Measurements from ENCODE around the gene CACNA2D3. TPM values are rescaled to one million over a fixed set of nuclear protein-coding genes. Genes with fewer than 3 reads are reported as not detected.
A peak's percentile ranks its signal among the peaks of the same experiment; 100 is the strongest.

CACNA2D3 gene
- total and polyA plus RNA-seq, 2 experiments from 2014 or later, result 1.1 to 2.5 TPM

DNA sequence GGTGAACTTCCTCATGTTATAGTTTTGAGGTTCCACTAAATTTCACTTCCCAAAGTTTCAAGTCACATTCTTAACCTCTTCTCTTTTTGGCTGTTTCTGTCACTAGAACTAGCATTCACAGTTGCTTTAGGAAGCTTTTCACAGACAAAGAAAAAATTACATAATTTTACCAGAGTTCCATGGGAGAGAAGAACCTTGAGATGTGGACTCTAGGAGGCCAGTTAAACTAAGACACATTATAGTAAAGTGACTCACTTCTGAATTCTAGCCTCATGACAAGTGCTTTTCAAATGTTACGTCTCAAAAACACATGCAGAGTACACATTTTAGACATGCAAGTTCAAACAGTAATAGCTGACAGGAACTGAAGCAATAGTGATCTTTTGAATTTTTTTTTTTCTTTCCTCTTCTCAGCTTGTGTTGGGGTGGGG, 845.4 kb downstream of the CACNA2D3 start:
- H3K79me2 ChIP-seq, result no peaks in the 10 kb centered on the region
- no peaks in the 10 kb centered on the region for H3K27me3 ChIP-seq
- H3K9me2 ChIP-seq (replicated peaks; ENCODE audit: insufficient read depth), result no peaks in the 10 kb centered on the region
- peak overlapping the region; percentile 68 for H3K27ac ChIP-seq
- H3K4me2 ChIP-seq, result peak overlapping the region; percentile 22
- no peak overlapping the region for H2AFZ ChIP-seq
- no peak for DNase-seq (ENCODE audit: low spot score)
- no peaks in the 10 kb centered on the region for H3K9me3 ChIP-seq (ENCODE audit: low read depth)
- TF ChIP-seq EZH2 (IDR thresholded peaks at IDR 0.05; ENCODE audit: borderline replicate concordance) (no peak), EZH2phosphoT487 (IDR thresholded peaks at IDR 0.05; ENCODE audit: low read depth, severe bottlenecking, unreplicated experiment) (no peak)
- TF ChIP-seq, protein P1, sequence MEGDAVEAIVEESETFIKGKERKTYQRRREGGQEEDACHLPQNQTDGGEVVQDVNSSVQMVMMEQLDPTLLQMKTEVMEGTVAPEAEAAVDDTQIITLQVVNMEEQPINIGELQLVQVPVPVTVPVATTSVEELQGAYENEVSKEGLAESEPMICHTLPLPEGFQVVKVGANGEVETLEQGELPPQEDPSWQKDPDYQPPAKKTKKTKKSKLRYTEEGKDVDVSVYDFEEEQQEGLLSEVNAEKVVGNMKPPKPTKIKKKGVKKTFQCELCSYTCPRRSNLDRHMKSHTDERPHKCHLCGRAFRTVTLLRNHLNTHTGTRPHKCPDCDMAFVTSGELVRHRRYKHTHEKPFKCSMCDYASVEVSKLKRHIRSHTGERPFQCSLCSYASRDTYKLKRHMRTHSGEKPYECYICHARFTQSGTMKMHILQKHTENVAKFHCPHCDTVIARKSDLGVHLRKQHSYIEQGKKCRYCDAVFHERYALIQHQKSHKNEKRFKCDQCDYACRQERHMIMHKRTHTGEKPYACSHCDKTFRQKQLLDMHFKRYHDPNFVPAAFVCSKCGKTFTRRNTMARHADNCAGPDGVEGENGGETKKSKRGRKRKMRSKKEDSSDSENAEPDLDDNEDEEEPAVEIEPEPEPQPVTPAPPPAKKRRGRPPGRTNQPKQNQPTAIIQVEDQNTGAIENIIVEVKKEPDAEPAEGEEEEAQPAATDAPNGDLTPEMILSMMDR (IDR thresholded peaks at IDR 0.05; ENCODE audit: poor library complexity), result no peak
- no peaks in the 10 kb centered on the region for H4K20me1 ChIP-seq (ENCODE audit: insufficient read depth, poor library complexity, severe bottlenecking)
- H3K4me1 ChIP-seq (ENCODE audit: insufficient read depth), result peaks cover 17% of the 10 kb centered on the region
- H3K4me3 ChIP-seq, result no peak overlapping the region
- WGBS (ENCODE audit: low lambda C conversion rate, missing lambda C conversion rate), result 53% methylated on average over 1 of the region's 1 CpG
- no peaks in the 10 kb centered on the region for H3K36me3 ChIP-seq (replicated peaks; ENCODE audit: insufficient read depth, low read depth)

- peak overlapping the region; percentile 22 for H3K4me2 ChIP-seq
- H4K20me1 ChIP-seq (ENCODE audit: insufficient read depth, poor library complexity, severe bottlenecking), result no peaks in the 10 kb centered on the region
- TF ChIP-seq EZH2phosphoT487 (IDR thresholded peaks at IDR 0.05; ENCODE audit: low read depth, severe bottlenecking, unreplicated experiment), result no peak
- TF ChIP-seq, protein P1 (IDR thresholded peaks at IDR 0.05; ENCODE audit: poor library complexity), result no peak
- TF ChIP-seq EZH2 (IDR thresholded peaks at IDR 0.05; ENCODE audit: borderline replicate concordance), result no peak
- H3K27me3 ChIP-seq, result no peaks in the 10 kb centered on the region
- H3K79me2 ChIP-seq, result no peaks in the 10 kb centered on the region
- H3K9me2 ChIP-seq (replicated peaks; ENCODE audit: insufficient read depth), result no peaks in the 10 kb centered on the region
- WGBS (ENCODE audit: low lambda C conversion rate, missing lambda C conversion rate), result 56% methylated on average over 5 of the region's 5 CpGs
- peaks cover 17% of the 10 kb centered on the region for H3K4me1 ChIP-seq (ENCODE audit: insufficient read depth)
- peak overlapping the region; percentile 68 for H3K27ac ChIP-seq
- no peak overlapping the region for H3K4me3 ChIP-seq
- no peaks in the 10 kb centered on the region for H3K9me3 ChIP-seq (ENCODE audit: low read depth)
- no peaks in the 10 kb centered on the region for H3K36me3 ChIP-seq (replicated peaks; ENCODE audit: insufficient read depth, low read depth)
- H2AFZ ChIP-seq, result no peak overlapping the region
- no peak for DNase-seq (ENCODE audit: low spot score)
Observed at GRCh38 chr3:54968546-54969172, 846.3 kb downstream of the CACNA2D3 start.

DNA sequence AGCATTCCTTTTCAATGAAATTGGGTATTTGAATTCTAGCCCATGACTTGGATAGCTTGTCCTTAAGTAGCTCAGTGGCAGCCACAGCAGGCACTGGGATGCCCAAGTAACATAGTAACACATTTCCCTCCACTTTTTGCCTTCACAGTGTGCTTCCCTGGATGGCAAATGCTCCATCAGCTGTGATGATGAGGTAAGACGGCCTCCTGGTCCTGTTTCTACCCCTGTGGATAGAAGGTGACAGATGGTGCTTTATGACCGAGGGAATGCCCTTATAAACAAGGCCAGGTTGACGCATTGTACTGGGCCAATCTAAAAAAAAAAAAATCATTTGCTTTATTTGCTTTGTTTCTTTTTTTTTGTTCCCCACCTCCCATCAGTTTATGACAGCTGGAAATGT, 847.3 kb downstream of the CACNA2D3 start:
- H3K36me3 ChIP-seq (replicated peaks; ENCODE audit: insufficient read depth, low read depth), result no peaks in the 10 kb centered on the region
- no peaks in the 10 kb centered on the region for H4K20me1 ChIP-seq (ENCODE audit: insufficient read depth, poor library complexity, severe bottlenecking)
- H3K27me3 ChIP-seq, result no peaks in the 10 kb centered on the region
- no peaks in the 10 kb centered on the region for H3K9me3 ChIP-seq (ENCODE audit: low read depth)
- no peak overlapping the region for H3K27ac ChIP-seq
- WGBS (ENCODE audit: low lambda C conversion rate, missing lambda C conversion rate), result 73% methylated on average over 3 of the region's 3 CpGs
- no peaks in the 10 kb centered on the region for H3K9me2 ChIP-seq (replicated peaks; ENCODE audit: insufficient read depth)
- no peak overlapping the region for H3K4me3 ChIP-seq
- H3K4me1 ChIP-seq (ENCODE audit: insufficient read depth), result peaks cover 17% of the 10 kb centered on the region
- no peak overlapping the region for H3K4me2 ChIP-seq
- H3K79me2 ChIP-seq, result no peaks in the 10 kb centered on the region
- TF ChIP-seq EZH2 (IDR thresholded peaks at IDR 0.05; ENCODE audit: borderline replicate concordance) (no peak), EZH2phosphoT487 (IDR thresholded peaks at IDR 0.05; ENCODE audit: low read depth, severe bottlenecking, unreplicated experiment) (no peak)
- TF ChIP-seq, protein P1 (IDR thresholded peaks at IDR 0.05; ENCODE audit: poor library complexity), result no peak
- H2AFZ ChIP-seq, result no peak overlapping the region
- no peak for DNase-seq (ENCODE audit: low spot score)

All from hepatocyte (in vitro differentiated cells).